ENCODE data around the gene ZBTB2. TPM values are rescaled to one million over a fixed set of nuclear protein-coding genes. Genes with fewer than 3 reads are reported as not detected.

Gene ZBTB2
- total RNA-seq, 1 donor from 2014 or later, result 11.6 TPM

GRCh38 chr6:151434369-151434768 is 43.0 kb upstream of the ZBTB2 start:
- H3K36me3 Mint-ChIP-seq, result peaks cover 17% of the 10 kb centered on the region
- no peaks in the 10 kb centered on the region for H3K27me3 ChIP-seq
- no peaks in the 10 kb centered on the region for H3K27me3 Mint-ChIP-seq (ENCODE audit: insufficient read depth, low read depth)
- H3K4me2 ChIP-seq, result no peak overlapping the region
- peaks cover 9% of the 10 kb centered on the region for H4K20me1 ChIP-seq (ENCODE audit: low read depth)
- no peaks in the 10 kb centered on the region for H3K9me3 Mint-ChIP-seq
- H3K4me1 Mint-ChIP-seq, result peaks cover 9% of the 10 kb centered on the region
- peaks cover 13% of the 10 kb centered on the region for H3K36me3 ChIP-seq
- H3K9ac ChIP-seq, result no peak overlapping the region
- peaks cover 13% of the 10 kb centered on the region for H3K4me1 ChIP-seq
- no peak overlapping the region for H3K4me3 Mint-ChIP-seq
- H3F3A ChIP-seq (ENCODE audit: low read depth), result peaks cover 13% of the 10 kb centered on the region
- no peaks in the 10 kb centered on the region for H3K9me3 ChIP-seq (ENCODE audit: low read depth)
- no peak overlapping the region for H2AFZ ChIP-seq (replicated peaks)
- TF ChIP-seq EZH2 (IDR thresholded peaks at IDR 0.05), result no peak
- TF ChIP-seq CTCF (IDR thresholded peaks at IDR 0.05), result no peak
- TF ChIP-seq EZH2phosphoT487 (IDR thresholded peaks at IDR 0.05), result no peak
- H3K79me2 ChIP-seq (ENCODE audit: low read depth), result peaks cover 44% of the 10 kb centered on the region
- H3K4me3 ChIP-seq, result no peak overlapping the region
- H3K27ac Mint-ChIP-seq, result no peak overlapping the region
- no peak overlapping the region for H3K27ac ChIP-seq
- no peak for DNase-seq (ENCODE audit: low spot score)

GRCh38 chr6:151432651-151433050 is 41.3 kb upstream of the ZBTB2 start:
- Mint-ChIP-seq H3K4me1 (peaks cover 9% of the 10 kb centered on the region), H3K27ac (no peak overlapping the region), H3K27me3 (ENCODE audit: insufficient read depth, low read depth) (no peaks in the 10 kb centered on the region), H3K36me3 (peaks cover 13% of the 10 kb centered on the region), H3K9me3 (no peaks in the 10 kb centered on the region), H3K4me3 (no peak overlapping the region)
- peaks cover 27% of the 10 kb centered on the region for H3K79me2 ChIP-seq (ENCODE audit: low read depth)
- peaks cover 9% of the 10 kb centered on the region for H4K20me1 ChIP-seq (ENCODE audit: low read depth)
- H3K9ac ChIP-seq, result no peak overlapping the region
- H3K36me3 ChIP-seq, result peaks cover 14% of the 10 kb centered on the region
- H3F3A ChIP-seq (ENCODE audit: low read depth), result peaks cover 13% of the 10 kb centered on the region
- H3K9me3 ChIP-seq (ENCODE audit: low read depth), result no peaks in the 10 kb centered on the region
- H3K27ac ChIP-seq, result peak overlapping the region; percentile 53
- no peaks in the 10 kb centered on the region for H3K27me3 ChIP-seq
- H3K4me2 ChIP-seq, result no peak overlapping the region
- H3K4me3 ChIP-seq, result no peak overlapping the region
- DNase-seq (ENCODE audit: low spot score), result no peak
- H2AFZ ChIP-seq (replicated peaks), result no peak overlapping the region
- peaks cover 13% of the 10 kb centered on the region for H3K4me1 ChIP-seq
- no peak for TF ChIP-seq EZH2phosphoT487 (IDR thresholded peaks at IDR 0.05)
- TF ChIP-seq CTCF (IDR thresholded peaks at IDR 0.05), result no peak
- TF ChIP-seq EZH2 (IDR thresholded peaks at IDR 0.05), result no peak

- H3K27ac ChIP-seq, result peak overlapping the region; percentile 71
- Mint-ChIP-seq H3K9me3 (no peaks in the 10 kb centered on the region), H3K4me1 (peaks cover 9% of the 10 kb centered on the region), H3K4me3 (no peak overlapping the region), H3K36me3 (peaks cover 8% of the 10 kb centered on the region), H3K27ac (peak overlapping the region; percentile 0), H3K27me3 (ENCODE audit: insufficient read depth, low read depth) (no peaks in the 10 kb centered on the region)
- DNase-seq (ENCODE audit: low spot score), result peak; percentile 68
- H3K4me2 ChIP-seq, result peak overlapping the region; percentile 58
- peaks cover 14% of the 10 kb centered on the region for H3K36me3 ChIP-seq
- H4K20me1 ChIP-seq (ENCODE audit: low read depth), result peaks cover 4% of the 10 kb centered on the region
- H3K4me3 ChIP-seq, result no peak overlapping the region
- H3K79me2 ChIP-seq (ENCODE audit: low read depth), result peaks cover 14% of the 10 kb centered on the region
- H3K4me1 ChIP-seq, result peaks cover 13% of the 10 kb centered on the region
- no peak overlapping the region for H2AFZ ChIP-seq (replicated peaks)
- H3K9ac ChIP-seq, result no peak overlapping the region
- H3K9me3 ChIP-seq (ENCODE audit: low read depth), result no peaks in the 10 kb centered on the region
- H3F3A ChIP-seq (ENCODE audit: low read depth), result peaks cover 13% of the 10 kb centered on the region
- H3K27me3 ChIP-seq, result no peaks in the 10 kb centered on the region
- TF ChIP-seq EZH2phosphoT487 (IDR thresholded peaks at IDR 0.05) (no peak), CTCF (IDR thresholded peaks at IDR 0.05) (no peak), EZH2 (IDR thresholded peaks at IDR 0.05) (no peak)
Measured at GRCh38 chr6:151431337-151431736, 40.0 kb upstream of the ZBTB2 start.

All from neural progenitor cell (in vitro differentiated cells).